ENCODE data around the gene RBAK. TPM values are rescaled to one million over a fixed set of nuclear protein-coding genes. Genes with fewer than 3 reads are reported as not detected.
"Not testable (repeated sequence)": the region's sequence is repeated elsewhere in the genome, so short reads cannot be mapped to it uniquely, and the experiment has no call there.

The RBAK gene
- total and polyA plus RNA-seq, 2 experiments from 2014 or later = 4.6 to 8.4 TPM

DNA sequence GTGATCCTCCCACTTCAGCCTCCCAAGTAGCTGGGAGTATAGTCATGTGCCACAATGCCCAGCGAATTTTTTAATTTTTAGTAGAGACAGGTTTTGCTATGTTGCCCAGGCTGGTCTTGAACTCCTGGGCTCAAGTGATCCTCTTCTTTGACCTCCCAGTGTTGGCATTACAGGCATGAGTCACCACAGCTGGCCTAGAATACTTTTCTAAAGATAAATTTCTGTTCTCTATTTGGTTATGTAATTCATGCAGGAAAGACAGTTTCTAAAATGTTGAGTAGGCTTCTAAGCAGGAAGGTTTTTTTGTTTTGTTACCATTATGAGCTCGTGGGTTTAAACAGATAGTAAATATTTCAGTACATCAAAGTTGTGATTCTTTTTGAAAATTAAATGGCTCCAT is 5.0 kb downstream of the RBAK start:
- peak; percentile 8 for DNase-seq
- 94 to 100% methylated on average over 2 of the region's 2 CpGs for WGBS, 2 experiments (ENCODE audit: low coverage in 1 of 2, low lambda C conversion rate in 2 of 2, missing lambda C conversion rate in 2 of 2)

DNA sequence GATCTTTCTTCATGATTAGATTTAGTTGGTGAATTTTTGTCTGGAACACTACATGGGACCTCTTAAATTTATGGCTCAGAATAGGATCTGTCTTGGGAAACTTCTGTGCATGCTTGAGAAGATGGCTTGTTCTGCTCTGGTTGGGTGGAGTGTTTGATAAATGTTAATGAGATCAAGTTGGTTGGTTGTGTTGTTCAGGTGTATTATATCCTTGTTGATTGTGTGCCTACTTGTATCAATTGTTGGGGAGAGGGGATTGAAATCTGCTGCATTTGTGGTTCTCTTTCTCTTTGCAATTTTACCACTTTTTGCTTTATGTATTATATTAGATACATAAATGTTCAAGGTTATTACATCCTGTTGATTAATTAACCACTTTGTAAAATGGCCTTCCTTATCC is 6.1 kb downstream of the RBAK start:
- Histone ChIP-seq H3K79me2 (ENCODE audit: insufficient read depth) (peaks cover 97% of the 10 kb centered on the region), H3K36me3 (ENCODE audit: low read depth) (peaks cover 57% of the 10 kb centered on the region)
- in situ Hi-C loops (cut with MboI) = not testable (repeated sequence)

More for the DNA sequence above, 5.0 kb downstream of the RBAK start:
- no peak overlapping the region for H3K4me2 ChIP-seq (ENCODE audit: unreplicated experiment)
- H3K79me2 ChIP-seq (ENCODE audit: insufficient read depth) = peaks cover 97% of the 10 kb centered on the region
- no peaks in the 10 kb centered on the region for H3K4me1 ChIP-seq (ENCODE audit: insufficient read depth)
- no peak for TF ChIP-seq EZH2phosphoT487 (IDR thresholded peaks at IDR 0.05; ENCODE audit: insufficient read depth, low read depth)
- TF ChIP-seq EZH2 (IDR thresholded peaks at IDR 0.05; ENCODE audit: insufficient read depth, poor library complexity, severe bottlenecking) = no peak
- peaks cover 48% of the 10 kb centered on the region for H3K36me3 ChIP-seq (ENCODE audit: low read depth)
- H2AFZ ChIP-seq = no peak overlapping the region
- no peaks in the 10 kb centered on the region for H3K9me2 ChIP-seq (ENCODE audit: insufficient read depth)
- no peak overlapping the region for H3K4me3 ChIP-seq
- in situ Hi-C loops (cut with MboI) = no loop called here
- H3K27me3 ChIP-seq (replicated peaks; ENCODE audit: insufficient read depth) = no peaks in the 10 kb centered on the region
- no peaks in the 10 kb centered on the region for H3K9me3 ChIP-seq (ENCODE audit: low read depth)
- no peaks in the 10 kb centered on the region; the same call in 1 of the 2 replicates for H4K20me1 ChIP-seq (ENCODE audit: insufficient read depth)
- no peak overlapping the region for H3K9ac ChIP-seq
- H3K27ac ChIP-seq = no peak overlapping the region
- H3F3A ChIP-seq (ENCODE audit: insufficient read depth) = 0 out of 2 replicates have a peak, but pooled peaks cover 4% of the 10 kb centered on the region

GRCh38 chr7:5053175-5053574 is 7.5 kb downstream of the RBAK start:
- no peak overlapping the region for H3K4me2 ChIP-seq (ENCODE audit: unreplicated experiment)
- in situ Hi-C loops (cut with MboI) = no loop called here
- no peaks in the 10 kb centered on the region for H3K9me3 ChIP-seq (ENCODE audit: low read depth)
- no peaks in the 10 kb centered on the region for H3K27me3 ChIP-seq (replicated peaks; ENCODE audit: insufficient read depth)
- no peak overlapping the region for H2AFZ ChIP-seq
- H3K36me3 ChIP-seq (ENCODE audit: low read depth) = peaks cover 69% of the 10 kb centered on the region
- no peak for DNase-seq
- H3K4me3 ChIP-seq = no peak overlapping the region
- H4K20me1 ChIP-seq (ENCODE audit: insufficient read depth) = no peaks in the 10 kb centered on the region; the same call in 1 of the 2 replicates
- no peak overlapping the region for H3K9ac ChIP-seq
- H3K79me2 ChIP-seq (ENCODE audit: insufficient read depth) = peaks cover 94% of the 10 kb centered on the region
- TF ChIP-seq EZH2 (IDR thresholded peaks at IDR 0.05; ENCODE audit: insufficient read depth, poor library complexity, severe bottlenecking) = no peak
- TF ChIP-seq EZH2phosphoT487 (IDR thresholded peaks at IDR 0.05; ENCODE audit: insufficient read depth, low read depth) = no peak
- 0 out of 2 replicates have a peak, but pooled peaks cover 4% of the 10 kb centered on the region for H3F3A ChIP-seq (ENCODE audit: insufficient read depth)
- no peak overlapping the region for H3K27ac ChIP-seq
- no peaks in the 10 kb centered on the region for H3K4me1 ChIP-seq (ENCODE audit: insufficient read depth)
- WGBS, 2 experiments (ENCODE audit: low coverage in 1 of 2, low lambda C conversion rate in 2 of 2, missing lambda C conversion rate in 2 of 2) = 100% methylated on average over 1 of the region's 1 CpG
- H3K9me2 ChIP-seq (ENCODE audit: insufficient read depth) = no peaks in the 10 kb centered on the region

More for the DNA sequence above, 6.1 kb downstream of the RBAK start:
- not testable (repeated sequence) for H3K9me3 ChIP-seq (ENCODE audit: low read depth); H4K20me1 ChIP-seq (ENCODE audit: insufficient read depth); H3K4me3 ChIP-seq; H3K4me1 ChIP-seq (ENCODE audit: insufficient read depth); H3F3A ChIP-seq (ENCODE audit: insufficient read depth); H3K9me2 ChIP-seq (ENCODE audit: insufficient read depth); H3K27ac ChIP-seq; H3K9ac ChIP-seq; H3K4me2 ChIP-seq (ENCODE audit: unreplicated experiment); DNase-seq; H3K27me3 ChIP-seq (replicated peaks; ENCODE audit: insufficient read depth); H2AFZ ChIP-seq

GRCh38 chr7:5063698-5064097 is 18.0 kb downstream of the RBAK start:
- Histone ChIP-seq H3K27ac (no peak overlapping the region), H3K9me2 (ENCODE audit: insufficient read depth) (no peaks in the 10 kb centered on the region), H4K20me1 (ENCODE audit: insufficient read depth) (no peaks in the 10 kb centered on the region), H3K4me3 (no peak overlapping the region), H3F3A (ENCODE audit: insufficient read depth) (peaks cover 42% of the 10 kb centered on the region), H3K4me2 (ENCODE audit: unreplicated experiment) (no peak overlapping the region), H3K9ac (no peak overlapping the region), H3K79me2 (ENCODE audit: insufficient read depth) (peaks cover 5% of the 10 kb centered on the region; the same call in 1 of the 2 replicates), H3K4me1 (ENCODE audit: insufficient read depth) (no peaks in the 10 kb centered on the region), H3K9me3 (ENCODE audit: low read depth) (peaks cover 41% of the 10 kb centered on the region), H3K36me3 (ENCODE audit: low read depth) (peaks cover 98% of the 10 kb centered on the region), H3K27me3 (replicated peaks; ENCODE audit: insufficient read depth) (no peaks in the 10 kb centered on the region), H2AFZ (no peak overlapping the region)
- TF ChIP-seq EZH2phosphoT487 (IDR thresholded peaks at IDR 0.05; ENCODE audit: insufficient read depth, low read depth) (no peak), EZH2 (IDR thresholded peaks at IDR 0.05; ENCODE audit: insufficient read depth, poor library complexity, severe bottlenecking) (no peak)
- DNase-seq = peak; percentile 16
- WGBS, 2 experiments (ENCODE audit: low coverage in 1 of 2, low lambda C conversion rate in 2 of 2, missing lambda C conversion rate in 2 of 2) = 97 to 98% methylated on average over 2 of the region's 2 CpGs
- in situ Hi-C loops (cut with MboI) = no loop called here

All from GM23248 (cell line).